ENCODE results near the gene LHFPL2.

GRCh38 chr5:78515670-78516069 lies 132.9 kb downstream of the LHFPL2 start:
- TF ChIP-seq CTCF (IDR thresholded peaks at IDR 0.05) (no peak), POLR2A (IDR thresholded peaks at IDR 0.05) (no peak)

All from testis (tissue), 2 donors.